Epithelial cell of esophagus (primary cell): Measurements from ENCODE around the gene BRD7.

Experiments
- DNase-seq: peaks from one replicate; pipeline ENCODE4 v3.0.0; 2010; ENCODE audit warnings: low read depth
- H3K4me3 ChIP-seq: 2 replicates; pipeline ENCODE4 v1.5.1; 2011; ENCODE audit warnings: mild to moderate bottlenecking, low read length, control low read depth
- TF ChIP-seq, protein P1 (sequence below): IDR thresholded peaks from 2 replicates; pipeline ENCODE4 v1.5.1; 2011; ENCODE audit warnings: low read depth, mild to moderate bottlenecking, low read length, control low read depth, inconsistent platforms; ENCODE audit not compliant: insufficient read depth; ENCODE audit errors: missing control alignments

BRD7 gene

DNA sequence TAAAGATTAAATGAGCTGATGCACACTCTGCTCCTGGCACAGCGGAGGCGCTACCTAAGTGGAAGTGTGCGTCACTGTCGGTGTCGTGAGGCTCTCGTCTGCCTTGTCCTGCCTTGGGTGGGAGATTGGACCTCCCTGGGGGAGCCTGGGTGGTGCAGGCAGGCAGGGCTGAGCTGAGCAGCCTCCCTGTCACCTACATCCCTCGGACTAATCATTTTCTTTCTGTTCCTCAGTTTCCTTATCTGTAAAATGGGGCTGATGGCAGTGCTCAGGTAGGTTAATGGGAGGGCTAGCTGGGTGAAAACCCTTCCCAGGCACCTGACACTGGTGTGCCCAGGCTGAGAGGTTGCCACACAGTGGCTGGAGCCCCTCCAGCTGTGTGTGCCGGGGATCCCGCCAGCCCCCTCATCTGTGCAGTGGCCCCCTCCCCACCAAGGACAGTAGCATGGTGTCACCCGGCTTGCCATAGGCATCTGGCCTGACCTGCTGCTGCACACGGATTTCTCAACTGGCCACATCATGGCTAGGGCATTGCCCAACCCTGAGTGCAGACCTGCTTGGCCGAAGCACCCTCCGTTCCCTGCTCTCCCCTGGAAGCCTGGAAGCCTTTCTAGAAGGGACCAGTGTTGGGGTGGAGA is 98.2 kb downstream of the BRD7 start:
- DNase-seq = no peak
- TF ChIP-seq, protein P1, sequence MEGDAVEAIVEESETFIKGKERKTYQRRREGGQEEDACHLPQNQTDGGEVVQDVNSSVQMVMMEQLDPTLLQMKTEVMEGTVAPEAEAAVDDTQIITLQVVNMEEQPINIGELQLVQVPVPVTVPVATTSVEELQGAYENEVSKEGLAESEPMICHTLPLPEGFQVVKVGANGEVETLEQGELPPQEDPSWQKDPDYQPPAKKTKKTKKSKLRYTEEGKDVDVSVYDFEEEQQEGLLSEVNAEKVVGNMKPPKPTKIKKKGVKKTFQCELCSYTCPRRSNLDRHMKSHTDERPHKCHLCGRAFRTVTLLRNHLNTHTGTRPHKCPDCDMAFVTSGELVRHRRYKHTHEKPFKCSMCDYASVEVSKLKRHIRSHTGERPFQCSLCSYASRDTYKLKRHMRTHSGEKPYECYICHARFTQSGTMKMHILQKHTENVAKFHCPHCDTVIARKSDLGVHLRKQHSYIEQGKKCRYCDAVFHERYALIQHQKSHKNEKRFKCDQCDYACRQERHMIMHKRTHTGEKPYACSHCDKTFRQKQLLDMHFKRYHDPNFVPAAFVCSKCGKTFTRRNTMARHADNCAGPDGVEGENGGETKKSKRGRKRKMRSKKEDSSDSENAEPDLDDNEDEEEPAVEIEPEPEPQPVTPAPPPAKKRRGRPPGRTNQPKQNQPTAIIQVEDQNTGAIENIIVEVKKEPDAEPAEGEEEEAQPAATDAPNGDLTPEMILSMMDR = no peak
- H3K4me3 ChIP-seq = no peak overlapping the region

DNA sequence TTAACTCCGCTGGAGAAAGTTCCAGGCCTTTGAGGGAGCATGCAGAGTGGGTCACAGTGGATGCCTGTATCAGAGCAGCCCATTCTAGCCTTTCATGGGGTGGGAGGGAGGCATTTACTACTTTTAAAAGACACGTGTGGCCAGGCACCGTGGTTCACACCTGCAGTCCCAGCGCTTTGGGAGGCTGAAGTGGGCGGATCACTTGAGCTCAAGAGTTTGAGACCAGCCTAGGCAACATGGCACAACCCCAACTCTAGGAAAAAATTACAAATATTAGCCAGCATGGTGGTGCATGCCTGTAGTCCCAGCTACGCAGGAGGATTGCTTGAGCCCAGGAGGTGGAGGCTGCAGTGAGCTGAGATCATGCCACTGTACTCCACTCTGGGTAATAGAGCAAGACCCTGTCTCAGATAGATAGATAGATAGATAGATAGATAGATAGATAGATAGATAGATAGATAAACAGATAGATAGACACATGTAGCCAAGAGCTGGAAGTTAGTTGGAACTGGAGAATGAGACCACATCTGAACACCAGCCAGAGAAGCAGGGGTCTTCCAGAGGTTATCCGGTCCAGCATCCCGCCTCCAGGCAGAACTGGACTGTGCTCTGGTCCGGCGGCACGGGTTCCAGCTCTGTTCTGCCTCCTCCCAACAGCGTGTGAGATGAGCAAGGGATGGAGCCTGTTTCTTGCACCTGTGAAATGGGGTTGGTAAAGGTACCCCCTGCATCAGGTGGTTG is 98.8 kb downstream of the BRD7 start:
- TF ChIP-seq, protein P1 = no peak
- DNase-seq = no peak
- no peak overlapping the region for H3K4me3 ChIP-seq

DNA sequence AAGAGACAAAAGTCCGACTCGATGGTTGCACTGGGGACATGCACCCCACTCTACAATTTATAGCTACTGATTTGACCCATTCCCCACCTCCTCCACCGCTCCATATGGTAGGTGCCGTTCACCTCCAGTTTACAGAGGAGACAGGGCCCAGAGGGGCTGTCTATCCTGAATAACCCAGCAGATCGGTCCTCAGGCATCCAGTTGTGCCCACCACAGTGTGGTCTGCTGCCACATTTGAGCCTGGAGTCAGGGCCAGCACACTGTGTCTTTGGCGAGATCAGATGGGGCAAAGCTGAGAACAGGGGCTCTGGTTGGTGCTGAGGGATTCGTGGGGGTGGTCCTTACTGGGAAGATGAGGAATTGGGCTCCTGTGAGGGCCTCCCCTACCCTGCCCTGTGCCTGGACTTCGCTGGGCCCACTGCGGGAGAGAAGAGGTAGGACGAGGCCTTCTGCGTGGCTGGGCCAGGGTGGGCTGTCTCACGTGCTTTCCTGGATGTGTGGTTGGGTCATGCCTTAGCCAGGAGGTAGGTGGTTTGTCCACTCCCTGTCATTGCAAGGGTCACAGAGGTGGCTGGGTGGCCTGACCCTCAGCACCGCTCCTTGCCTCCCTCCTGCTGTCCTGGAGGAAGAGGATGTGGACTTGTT is 99.6 kb downstream of the BRD7 start:
- no peak for DNase-seq
- TF ChIP-seq, protein P1 = no peak
- no peak overlapping the region for H3K4me3 ChIP-seq

DNA sequence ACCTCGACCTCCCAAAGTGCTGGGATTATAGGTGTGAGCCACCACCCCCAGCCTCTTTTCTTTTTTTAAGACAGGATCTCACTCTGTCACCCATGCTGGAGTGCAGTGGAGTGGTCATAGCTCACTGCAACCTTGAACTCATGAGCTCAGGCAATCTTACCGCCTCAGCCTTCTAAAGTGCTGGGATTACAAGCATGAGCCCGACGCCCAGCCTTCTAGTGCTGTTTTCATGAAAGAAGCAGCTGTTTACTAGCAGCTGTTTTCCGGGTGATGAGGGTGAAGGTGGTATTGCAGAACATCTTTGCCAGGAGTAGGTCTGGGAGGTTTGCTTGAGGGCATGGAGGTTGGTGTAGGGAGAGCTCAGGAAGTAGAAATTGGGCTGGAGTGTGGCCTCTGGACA is 100.4 kb downstream of the BRD7 start:
- H3K4me3 ChIP-seq = no peak overlapping the region
- TF ChIP-seq, protein P1 = no peak
- no peak for DNase-seq

DNA sequence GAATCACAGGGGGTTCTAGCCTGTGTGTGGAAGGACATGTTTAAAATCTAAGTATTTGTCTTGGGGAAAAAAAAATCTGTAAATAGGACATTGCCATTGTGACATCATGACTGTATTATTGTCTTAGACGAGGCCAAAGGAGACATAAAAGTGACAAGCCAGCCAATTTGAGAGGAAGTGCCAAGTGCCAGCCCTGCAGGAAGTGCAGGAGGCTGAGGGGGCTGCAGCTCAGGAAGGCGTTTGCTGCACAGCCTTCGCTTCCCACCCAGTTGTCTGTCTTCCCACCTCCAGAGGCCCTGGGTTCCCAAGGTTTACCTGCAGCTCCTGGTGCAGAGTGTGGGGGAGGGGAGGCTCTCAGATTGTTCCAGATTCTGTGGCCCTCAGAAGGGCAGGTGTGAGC is 101.1 kb downstream of the BRD7 start:
- no peak for DNase-seq
- no peak overlapping the region for H3K4me3 ChIP-seq
- TF ChIP-seq, protein P1 = no peak

DNA sequence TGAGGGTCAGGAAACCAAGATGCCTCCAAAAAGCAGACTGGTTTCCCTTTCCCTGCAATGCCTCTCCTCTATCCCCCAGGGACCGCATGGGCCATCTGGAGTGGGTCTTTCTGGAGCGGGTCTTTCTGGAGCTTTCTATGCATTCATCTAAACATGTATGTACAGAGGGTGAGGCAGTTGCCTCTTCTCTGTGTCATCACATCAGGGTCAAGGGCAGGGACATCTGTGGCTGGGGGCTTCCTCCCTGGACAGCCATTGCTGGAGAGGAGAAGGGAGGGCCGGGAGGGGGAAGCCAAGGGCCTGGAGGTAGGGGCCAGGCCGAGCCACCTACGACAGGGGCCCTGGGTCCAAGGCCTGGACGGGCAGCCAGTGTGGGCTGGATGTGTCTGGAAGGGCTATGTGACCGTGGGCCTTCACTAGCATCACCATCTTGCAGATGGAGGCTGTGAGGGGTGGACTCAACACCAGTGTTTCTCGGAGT is 101.6 kb downstream of the BRD7 start:
- DNase-seq = no peak
- TF ChIP-seq, protein P1 = no peak
- no peak overlapping the region for H3K4me3 ChIP-seq
